ENCODE data around the gene CDC40.

- TF ChIP-seq EZH2phosphoT487 (conservative IDR thresholded peaks at IDR 0.05; ENCODE audit: low read length) = no peak
- TF ChIP-seq CTCF (IDR thresholded peaks at IDR 0.05; ENCODE audit: insufficient read depth, low read length, poor library complexity, severe bottlenecking) = no peak
These were observed 75.1 kb downstream of the CDC40 start for GRCh38 chr6:110255211-110255750.

Measured in SU-DHL-6 (cell line).